Mucosa of descending colon (tissue), 3 donors: ENCODE measurements around the gene MAP6. TPM values are rescaled to one million over a fixed set of nuclear protein-coding genes. Genes with fewer than 3 reads are reported as not detected.

Experiments used
- ATAC-seq: fragments of 200-7000 bp; cut with Tn5 transposase; one replicate; pipeline ENCODE4 v1.9.1; 2020; ENCODE audit warnings: mild to moderate bottlenecking, moderate library complexity
- DNase-seq, 3 donors: peaks; one replicate each; pipeline ENCODE4 v3.0.0-alpha.2; 2020
- H3K36me3 ChIP-seq: fragments of 200-600 bp; one replicate; pipeline ENCODE4 v1.8.0; 2021; ENCODE audit warnings: low read depth, mild to moderate bottlenecking
- H3K4me1 ChIP-seq: fragments of 200-600 bp; one replicate; pipeline ENCODE4 v1.8.0; 2021; ENCODE audit warnings: low read depth, mild to moderate bottlenecking
- H3K4me3 ChIP-seq: fragments of 200-600 bp; one replicate; pipeline ENCODE4 v1.8.0; 2021; ENCODE audit warnings: mild to moderate bottlenecking
- H3K9me3 ChIP-seq: fragments of 200-600 bp; one replicate; pipeline ENCODE4 v1.8.0; 2021; ENCODE audit warnings: mild to moderate bottlenecking
- intact Hi-C, 2 donors: fragments of 100-400 bp; cut with DNase I in 1 of 2; cut with micrococcal nuclease in 1 of 2; formaldehyde crosslinking; loops; one replicate each; pipeline versions ENCODE4 v1.11.0 to v1.11.1; 2022; cut with DNase I, micrococcal nuclease
- total RNA-seq, 3 donors: library from RNA; stranded (reverse); fragmentation: NEBNext Ultra II Directional in 2 of 3; extraction: Animal tissue kit (Norgen Biotek cat#: 25700) in 2 of 3; gene quantifications; one replicate each; pipeline versions ENCODE4 v1.2.1 to v1.2.4, GENCODE V29; 2021 to 2023
- TF ChIP-seq, protein P1 (sequence below): fragments of 200-600 bp; IDR thresholded peaks from one replicate; pipeline ENCODE4 v1.8.0; 2022; ENCODE audit warnings: antibody characterized with exemption, mild to moderate bottlenecking
- donor health status: DM: no; HTN: no; CAD: no; lungs with moderate emphysema.
- donor health status: DM: no; HTN: no; CAD: no.
- donor health status: DM: no; HTN: yes; CAD: no.

Gene MAP6
- total RNA-seq, 3 donors from 2014 or later: 0.84 to 17.7 (median 1.9) TPM

DNA sequence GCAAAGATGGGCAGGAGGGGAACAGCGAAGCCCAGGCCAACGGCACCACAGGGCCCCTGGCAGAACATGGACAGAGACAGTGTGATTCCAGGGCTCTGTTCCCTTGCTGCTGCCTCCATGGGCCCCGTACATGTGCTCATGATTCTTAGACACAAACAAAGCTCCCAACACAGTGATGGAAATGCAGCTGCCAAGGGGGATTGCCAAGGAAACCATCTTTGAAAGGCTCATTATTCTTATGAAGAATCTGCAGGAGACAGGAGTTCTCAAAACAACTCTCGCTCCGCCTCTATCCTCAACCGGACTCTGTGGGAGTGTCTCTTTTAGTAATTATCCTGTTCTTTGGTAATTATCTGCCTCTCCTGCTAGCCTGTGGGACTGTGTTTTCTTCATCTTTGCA is 74.6 kb downstream of the MAP6 start:
- no peak for DNase-seq
- H3K4me3 ChIP-seq: no peak overlapping the region
- peaks cover 7% of the 10 kb centered on the region for H3K4me1 ChIP-seq
- TF ChIP-seq, protein P1, sequence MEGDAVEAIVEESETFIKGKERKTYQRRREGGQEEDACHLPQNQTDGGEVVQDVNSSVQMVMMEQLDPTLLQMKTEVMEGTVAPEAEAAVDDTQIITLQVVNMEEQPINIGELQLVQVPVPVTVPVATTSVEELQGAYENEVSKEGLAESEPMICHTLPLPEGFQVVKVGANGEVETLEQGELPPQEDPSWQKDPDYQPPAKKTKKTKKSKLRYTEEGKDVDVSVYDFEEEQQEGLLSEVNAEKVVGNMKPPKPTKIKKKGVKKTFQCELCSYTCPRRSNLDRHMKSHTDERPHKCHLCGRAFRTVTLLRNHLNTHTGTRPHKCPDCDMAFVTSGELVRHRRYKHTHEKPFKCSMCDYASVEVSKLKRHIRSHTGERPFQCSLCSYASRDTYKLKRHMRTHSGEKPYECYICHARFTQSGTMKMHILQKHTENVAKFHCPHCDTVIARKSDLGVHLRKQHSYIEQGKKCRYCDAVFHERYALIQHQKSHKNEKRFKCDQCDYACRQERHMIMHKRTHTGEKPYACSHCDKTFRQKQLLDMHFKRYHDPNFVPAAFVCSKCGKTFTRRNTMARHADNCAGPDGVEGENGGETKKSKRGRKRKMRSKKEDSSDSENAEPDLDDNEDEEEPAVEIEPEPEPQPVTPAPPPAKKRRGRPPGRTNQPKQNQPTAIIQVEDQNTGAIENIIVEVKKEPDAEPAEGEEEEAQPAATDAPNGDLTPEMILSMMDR: no peak
- intact Hi-C loops: no loop called here
- no peaks in the 10 kb centered on the region for H3K36me3 ChIP-seq
- ATAC-seq: no peak
- no peaks in the 10 kb centered on the region for H3K9me3 ChIP-seq

GRCh38 chr11:75593286-75593915 is 75.4 kb downstream of the MAP6 start:
- intact Hi-C loops: no loop called here
- peak; percentile 19 for ATAC-seq
- TF ChIP-seq, protein P1: no peak
- Histone ChIP-seq H3K9me3 (no peaks in the 10 kb centered on the region), H3K4me1 (peaks cover 7% of the 10 kb centered on the region), H3K4me3 (no peak overlapping the region), H3K36me3 (no peaks in the 10 kb centered on the region)
- DNase-seq: no peak

- Histone ChIP-seq H3K4me1 (peaks cover 7% of the 10 kb centered on the region), H3K9me3 (no peaks in the 10 kb centered on the region), H3K4me3 (no peak overlapping the region), H3K36me3 (no peaks in the 10 kb centered on the region)
- TF ChIP-seq, protein P1: no peak
- ATAC-seq: peak; percentile 82
- peak in 2 of 3 donors; percentile 36 to 44 for DNase-seq
- intact Hi-C loops: no loop called here
These were observed 76.1 kb downstream of the MAP6 start for GRCh38 chr11:75592715-75593114.

DNA sequence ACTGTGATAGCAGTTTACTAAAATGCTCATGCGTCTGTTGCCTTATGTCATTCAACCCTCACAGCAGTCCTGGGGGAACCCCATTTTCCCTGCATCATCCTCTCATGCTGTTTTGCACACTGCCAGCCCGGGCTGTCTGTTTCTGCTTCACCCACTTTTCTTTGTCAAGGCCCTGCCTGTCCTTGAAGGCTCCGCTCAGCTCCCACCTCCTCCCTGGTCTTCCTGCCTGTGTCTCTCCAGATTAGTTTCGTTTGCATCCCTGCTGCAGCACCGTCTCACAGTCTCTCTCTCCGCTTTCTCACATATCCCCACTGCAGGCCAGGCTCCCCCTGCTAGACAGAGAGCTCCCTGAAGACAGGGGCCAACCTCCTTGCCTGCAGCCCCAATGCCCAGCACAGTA is 76.9 kb downstream of the MAP6 start:
- H3K4me1 ChIP-seq: peaks cover 7% of the 10 kb centered on the region
- ATAC-seq (no peak), DNase-seq (no peak)
- TF ChIP-seq, protein P1: no peak
- intact Hi-C loops: no loop called here
- H3K4me3 ChIP-seq: no peak overlapping the region
- no peaks in the 10 kb centered on the region for H3K9me3 ChIP-seq
- H3K36me3 ChIP-seq: no peaks in the 10 kb centered on the region

GRCh38 chr11:75591371-75591770 is 77.5 kb downstream of the MAP6 start:
- Histone ChIP-seq H3K9me3 (no peaks in the 10 kb centered on the region), H3K36me3 (no peaks in the 10 kb centered on the region), H3K4me1 (peaks cover 7% of the 10 kb centered on the region), H3K4me3 (no peak overlapping the region)
- no peak for ATAC-seq
- intact Hi-C loops: no loop called here
- DNase-seq: no peak
- TF ChIP-seq, protein P1: no peak

DNA sequence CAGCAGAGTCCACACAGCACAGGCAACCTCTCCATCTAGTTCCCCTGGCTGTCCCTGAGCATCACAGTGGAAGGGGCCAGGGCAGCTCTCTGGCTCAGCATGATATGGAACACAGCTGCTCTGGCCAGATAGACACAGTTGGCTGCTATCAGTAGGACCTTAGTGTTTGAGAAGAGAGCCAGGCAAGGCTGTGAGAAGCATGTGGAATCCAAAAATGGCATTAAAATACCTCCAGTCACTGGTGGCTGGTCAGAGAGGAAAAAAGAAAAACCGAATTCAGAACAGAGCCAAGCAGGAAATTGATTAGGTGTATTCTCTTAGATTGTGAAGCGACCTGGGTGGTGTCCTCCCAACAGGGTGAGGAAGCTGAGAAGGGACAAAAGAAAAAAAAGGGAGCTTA is 78.9 kb downstream of the MAP6 start:
- intact Hi-C loops: no loop called here
- TF ChIP-seq, protein P1: no peak
- Histone ChIP-seq H3K9me3 (no peaks in the 10 kb centered on the region), H3K36me3 (no peaks in the 10 kb centered on the region), H3K4me1 (peaks cover 7% of the 10 kb centered on the region), H3K4me3 (no peak overlapping the region)
- no peak for ATAC-seq
- no peak for DNase-seq
